COR-L47 (cell line): ENCODE measurements around the gene CXCL6.

ENCODE experiments used
- DNase-seq: peaks from one replicate; lab custom pipeline; 2025; lab: John Stamatoyannopoulos, UW

The CXCL6 gene

GRCh38 chr4:73842696-73843095, 6.2 kb downstream of the CXCL6 start:
- no peak for DNase-seq

GRCh38 chr4:73843369-73843768, 6.9 kb downstream of the CXCL6 start:
- no peak for DNase-seq

GRCh38 chr4:73844345-73844744, 7.9 kb downstream of the CXCL6 start:
- DNase-seq: no peak

GRCh38 chr4:73844806-73845205, 8.3 kb downstream of the CXCL6 start:
- no peak for DNase-seq

- DNase-seq: no peak
These were observed 11.2 kb downstream of the CXCL6 start for GRCh38 chr4:73847526-73848182.

GRCh38 chr4:73848183-73848777, 11.8 kb downstream of the CXCL6 start:
- no peak for DNase-seq

- no peak for DNase-seq
These were observed 13.9 kb downstream of the CXCL6 start for GRCh38 chr4:73850261-73850970.

GRCh38 chr4:73851293-73851692, 14.8 kb downstream of the CXCL6 start:
- DNase-seq: no peak

GRCh38 chr4:73852771-73853170, 16.3 kb downstream of the CXCL6 start:
- no peak for DNase-seq

- DNase-seq: no peak
These were observed 16.8 kb downstream of the CXCL6 start, which contains the start of gene PF4V1 for GRCh38 chr4:73853246-73853704. PF4V1 (plus strand) TSS chr4:73853296; CDS start chr4:73853363, 67 bp downstream.

- DNase-seq: no peak
These were observed 17.4 kb downstream of the CXCL6 start for GRCh38 chr4:73853718-73854473.

GRCh38 chr4:73855406-73855805, 18.9 kb downstream of the CXCL6 start:
- DNase-seq: no peak

- DNase-seq: no peak
These were observed 20.0 kb downstream of the CXCL6 start for GRCh38 chr4:73856518-73856917.

- DNase-seq: no peak
These were observed 23.2 kb downstream of the CXCL6 start for GRCh38 chr4:73859614-73860088.

- no peak for DNase-seq
These were observed 23.7 kb downstream of the CXCL6 start for GRCh38 chr4:73860181-73860580.

- no peak for DNase-seq
These were observed 24.4 kb downstream of the CXCL6 start for GRCh38 chr4:73860917-73861316.

- no peak for DNase-seq
These were observed 25.8 kb downstream of the CXCL6 start for GRCh38 chr4:73862322-73862721.

- no peak for DNase-seq
These were observed 27.9 kb downstream of the CXCL6 start for GRCh38 chr4:73864365-73864764.

- no peak for DNase-seq
These were observed 28.5 kb downstream of the CXCL6 start for GRCh38 chr4:73864961-73865360.

- no peak for DNase-seq
These were observed 29.1 kb downstream of the CXCL6 start for GRCh38 chr4:73865431-73866096.

GRCh38 chr4:73866246-73866645, 29.8 kb downstream of the CXCL6 start:
- DNase-seq: no peak

GRCh38 chr4:73867783-73868182, 31.3 kb downstream of the CXCL6 start:
- DNase-seq: no peak
